ENCODE data around the gene DPM1.
"Not testable (repeated sequence)": the region's sequence is repeated elsewhere in the genome, so short reads cannot be mapped to it uniquely, and the experiment has no call there.

Gene DPM1

DNA sequence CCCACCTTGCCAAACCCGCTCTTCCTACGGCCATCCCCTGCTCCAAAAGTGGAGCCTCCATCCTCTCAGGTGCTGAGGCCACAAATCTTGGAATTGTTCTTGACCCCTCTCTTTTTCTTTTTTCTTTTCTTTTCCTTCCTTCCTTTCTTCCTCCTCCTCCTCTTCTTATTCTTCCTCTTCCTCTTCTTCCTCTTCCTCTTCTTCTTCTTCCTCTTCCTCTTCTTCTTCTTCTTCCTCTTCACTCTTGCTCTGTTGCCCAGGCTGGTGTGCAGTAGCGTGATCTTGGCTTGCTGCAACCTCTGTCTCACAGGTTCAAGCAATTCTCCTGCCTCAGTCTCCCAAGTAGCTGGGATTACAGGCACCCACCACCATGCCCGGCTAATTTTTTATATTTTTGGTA lies 20.2 kb upstream of the DPM1 start:
- not testable (repeated sequence) for DNase-seq

DNA sequence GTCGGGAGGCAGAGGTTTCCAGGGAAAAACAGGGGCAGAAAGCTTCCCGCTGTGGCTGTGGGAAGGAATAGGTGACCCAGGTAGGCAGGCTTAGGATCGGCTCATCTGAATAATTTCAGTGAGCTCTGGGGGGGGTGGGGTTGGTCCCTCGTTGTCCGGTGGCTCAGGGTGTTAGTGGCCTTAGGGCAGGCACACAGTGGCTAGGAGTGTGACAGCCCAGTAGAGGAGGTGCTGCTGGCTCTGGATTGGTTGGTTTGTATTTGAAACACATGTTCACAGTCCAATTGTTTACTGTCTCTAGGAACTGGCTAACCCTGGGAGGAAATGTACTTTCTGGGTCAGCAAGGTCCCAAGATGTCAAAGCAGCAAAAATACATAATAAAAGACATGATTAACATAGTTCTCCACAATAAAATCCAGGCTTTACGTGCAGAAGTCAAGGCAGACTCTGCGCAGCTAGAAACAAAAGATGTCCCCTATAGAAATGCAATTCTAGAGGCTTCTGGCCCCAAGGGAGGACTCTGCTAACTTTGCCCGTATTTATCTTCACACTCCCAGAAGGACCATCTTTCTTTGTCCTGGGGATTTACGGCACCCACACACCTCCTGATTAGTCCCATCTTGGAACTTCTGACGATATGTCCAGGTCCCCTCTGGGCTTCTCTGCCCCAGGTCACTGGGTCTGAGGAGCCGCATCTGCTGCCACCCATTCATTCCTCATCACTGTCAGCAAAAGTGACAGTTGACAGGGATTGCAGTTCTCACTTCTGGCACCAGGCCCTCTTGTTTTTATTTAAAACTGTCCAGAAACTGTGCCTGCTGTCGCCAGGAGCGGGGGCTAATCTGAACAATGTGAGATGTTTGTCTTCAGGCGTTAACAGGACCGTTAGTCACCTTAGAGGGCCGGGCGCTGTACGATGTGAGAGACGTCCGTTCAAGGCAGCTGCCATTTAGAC lies 19.0 kb upstream of the DPM1 start:
- DNase-seq, result no peak

DNA sequence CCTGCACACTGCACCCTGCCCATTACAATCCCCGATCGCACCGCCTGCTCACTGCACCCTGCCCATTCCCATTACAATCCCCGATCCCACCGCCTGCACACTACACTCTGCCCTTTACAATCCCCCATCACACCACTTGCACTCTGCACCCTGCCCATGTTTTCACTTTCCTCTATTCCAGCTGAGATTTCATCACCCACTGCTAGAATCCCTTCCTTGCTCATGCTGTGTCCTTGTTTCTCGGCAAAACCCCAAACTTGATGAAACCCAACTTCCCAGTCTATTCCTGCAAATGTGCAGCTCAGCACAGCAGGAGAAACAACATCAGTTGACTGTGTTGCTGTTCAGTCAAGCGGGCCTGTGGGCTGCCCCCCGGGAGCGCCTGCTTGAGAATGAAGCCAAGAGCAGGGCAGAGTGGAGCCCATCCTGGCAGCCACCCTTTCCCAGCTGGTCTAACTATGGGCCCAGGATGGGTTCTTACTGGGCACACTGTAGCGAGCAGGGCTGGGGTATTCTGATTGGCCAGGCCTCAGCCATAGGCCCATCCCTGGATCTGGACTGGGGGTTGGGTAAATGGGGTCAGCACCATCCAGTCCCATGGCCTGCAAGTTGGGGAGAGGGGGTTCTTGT lies 17.5 kb upstream of the DPM1 start:
- no peak for DNase-seq

DNA sequence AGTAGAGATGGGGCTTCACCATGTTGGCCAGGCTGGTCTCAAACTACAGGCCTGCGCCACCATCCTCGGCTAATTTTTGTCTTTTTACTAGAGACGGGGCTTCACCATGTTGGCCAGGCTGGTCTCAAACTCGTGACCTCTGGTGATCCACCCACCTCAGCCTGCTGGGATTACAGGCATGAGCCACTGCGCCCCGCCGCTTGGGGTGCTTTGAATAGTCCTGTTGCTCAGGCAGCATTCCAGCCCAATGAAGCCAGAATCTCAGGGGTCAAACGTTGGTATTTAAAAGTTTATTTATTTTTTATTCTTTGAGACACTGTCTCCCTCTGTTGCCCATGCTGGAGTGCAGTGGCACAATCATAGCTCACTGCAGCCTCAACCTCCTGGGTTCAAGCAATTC lies 11.6 kb upstream of the DPM1 start:
- DNase-seq, result no peak

DNA sequence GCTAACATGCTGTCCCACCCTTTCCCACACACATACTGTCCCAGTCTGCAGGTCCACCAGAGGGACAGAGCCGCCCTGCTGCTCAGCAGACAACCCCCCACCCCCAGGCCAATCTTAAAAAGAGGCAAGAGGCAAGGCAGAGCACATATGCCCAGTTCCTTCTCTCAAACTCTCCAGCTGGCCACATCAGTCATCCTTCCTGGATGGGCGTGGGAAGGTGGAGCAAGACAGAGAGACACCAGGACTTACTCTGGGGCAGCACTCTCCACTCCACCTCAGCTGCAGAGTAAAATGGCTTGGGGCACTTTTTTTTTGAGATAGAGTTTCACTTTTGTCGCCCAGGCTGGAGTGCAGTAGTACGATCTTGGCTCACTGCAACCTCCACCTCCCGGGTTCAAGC lies 11.1 kb upstream of the DPM1 start:
- DNase-seq, result no peak

DNA sequence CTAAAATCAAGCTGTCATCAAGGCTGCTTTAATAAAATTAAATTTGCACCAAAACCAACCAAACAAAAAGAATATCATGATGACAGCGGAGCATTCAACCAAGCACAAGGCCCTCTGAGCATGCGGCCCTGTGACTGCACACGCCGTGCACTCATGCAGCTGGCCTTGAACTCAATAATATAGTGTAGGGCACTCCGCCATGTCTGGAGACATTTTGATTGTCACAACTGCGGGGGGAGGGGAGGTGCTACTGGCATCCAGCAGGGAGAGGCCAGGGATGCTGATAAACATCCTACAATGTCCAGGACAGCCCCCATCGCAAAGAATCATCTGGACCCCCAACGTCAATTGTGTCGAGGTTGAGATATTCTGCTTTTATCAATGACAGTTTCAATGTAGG lies 10.0 kb upstream of the DPM1 start:
- no peak for DNase-seq

DNA sequence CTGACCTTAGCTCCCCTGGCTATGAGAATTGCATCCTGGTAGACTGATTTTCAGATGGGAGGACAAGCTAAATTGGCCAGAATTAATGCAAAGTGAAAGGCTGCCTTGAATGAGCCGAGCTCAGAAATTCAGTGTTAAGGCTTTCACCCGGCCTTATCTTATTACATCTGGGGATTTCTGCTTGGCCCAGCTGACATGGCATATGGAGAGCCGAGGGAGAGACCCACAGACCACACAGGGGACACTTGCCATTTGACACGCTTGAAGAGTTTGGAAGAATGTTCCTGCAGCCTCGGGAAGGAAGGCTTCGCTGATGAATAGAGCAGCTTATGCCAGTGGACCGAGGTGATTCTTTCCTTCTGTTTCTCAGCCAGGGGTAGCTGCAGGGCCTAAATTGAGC lies 9.3 kb upstream of the DPM1 start:
- DNase-seq, result no peak

DNA sequence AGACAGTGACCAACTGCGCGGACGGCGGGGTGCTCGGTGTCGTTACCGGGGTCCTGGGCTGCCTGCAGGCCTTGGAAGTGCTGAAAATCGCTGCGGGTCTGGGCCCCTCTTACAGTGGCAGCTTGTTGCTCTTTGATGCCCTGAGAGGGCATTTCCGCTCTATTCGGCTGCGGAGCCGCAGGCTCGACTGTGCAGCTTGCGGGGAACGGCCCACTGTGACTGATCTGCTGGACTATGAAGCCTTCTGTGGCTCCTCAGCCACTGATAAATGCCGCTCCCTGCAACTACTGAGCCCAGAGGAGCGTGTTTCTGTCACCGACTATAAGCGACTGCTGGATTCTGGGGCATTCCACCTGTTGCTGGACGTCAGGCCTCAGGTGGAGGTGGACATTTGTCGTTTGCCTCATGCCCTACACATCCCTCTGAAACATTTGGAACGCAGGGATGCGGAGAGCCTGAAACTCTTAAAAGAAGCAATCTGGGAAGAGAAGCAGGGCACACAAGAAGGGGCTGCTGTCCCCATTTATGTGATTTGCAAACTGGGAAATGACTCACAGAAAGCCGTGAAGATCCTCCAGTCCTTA lies 1.3 kb upstream of the DPM1 start:
- no peak for DNase-seq

DNA sequence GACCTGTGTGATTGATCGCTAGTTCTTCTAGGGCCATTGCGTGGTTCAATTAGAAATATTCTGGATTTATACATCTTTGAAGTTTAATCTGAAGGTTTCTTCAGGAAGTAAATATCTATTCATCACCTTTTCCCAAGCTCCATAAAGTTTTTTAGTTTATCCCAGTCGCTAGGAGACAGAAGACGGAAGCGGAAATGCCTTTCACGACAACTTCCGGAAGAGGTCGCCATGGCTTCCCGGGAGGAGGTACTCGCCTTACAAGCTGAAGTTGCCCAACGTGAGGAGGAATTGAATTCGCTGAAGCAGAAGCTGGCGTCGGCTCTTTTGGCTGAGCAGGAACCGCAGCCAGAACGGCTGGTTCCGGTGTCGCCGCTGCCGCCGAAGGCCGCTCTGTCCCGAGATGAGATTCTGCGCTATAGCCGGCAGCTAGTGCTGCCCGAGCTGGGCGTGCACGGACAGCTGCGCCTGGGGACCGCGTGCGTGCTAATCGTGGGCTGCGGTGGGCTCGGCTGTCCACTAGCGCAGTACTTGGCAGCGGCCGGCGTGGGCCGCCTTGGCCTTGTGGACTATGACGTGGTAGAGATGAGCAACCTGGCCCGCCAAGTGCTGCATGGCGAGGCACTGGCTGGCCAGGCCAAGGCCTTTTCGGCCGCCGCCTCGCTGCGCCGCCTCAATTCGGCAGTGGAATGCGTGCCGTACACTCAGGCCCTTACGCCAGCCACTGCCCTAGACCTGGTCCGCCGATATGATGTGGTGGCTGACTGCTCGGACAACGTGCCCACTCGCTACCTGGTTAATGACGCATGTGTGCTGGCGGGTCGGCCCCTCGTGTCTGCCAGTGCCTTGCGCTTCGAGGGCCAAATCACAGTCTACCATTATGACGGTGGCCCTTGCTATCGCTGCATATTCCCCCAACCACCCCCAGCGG lies 547 bp upstream of the DPM1 start, which contains the start of gene MOCS3:
Gene MOCS3, plus strand, starts transcription at position 204 of the 928 bp plus-strand sequence. Its CDS starts 25 bp downstream, at position 229.
- peak; percentile 87 for DNase-seq

DNA sequence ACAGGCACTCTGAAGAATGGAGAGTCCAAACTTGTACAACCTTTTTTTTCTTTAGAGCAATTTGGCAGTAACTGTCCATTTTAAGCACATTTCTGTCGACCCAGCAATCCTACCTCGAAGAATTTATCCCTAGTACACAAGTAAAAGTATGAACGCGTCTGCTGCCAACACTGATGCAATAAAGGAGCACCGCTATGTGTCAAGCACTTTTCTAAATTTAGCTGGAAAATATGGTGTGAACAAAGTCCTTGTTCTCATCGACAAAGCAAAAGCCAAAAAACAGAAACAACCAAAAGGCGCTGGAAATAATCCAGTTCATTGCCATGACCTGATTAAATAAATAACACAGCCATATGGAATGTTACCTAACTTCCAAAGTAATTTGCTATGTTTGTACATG lies 1.1 kb downstream of the DPM1 start:
- DNase-seq, result no peak

DNA sequence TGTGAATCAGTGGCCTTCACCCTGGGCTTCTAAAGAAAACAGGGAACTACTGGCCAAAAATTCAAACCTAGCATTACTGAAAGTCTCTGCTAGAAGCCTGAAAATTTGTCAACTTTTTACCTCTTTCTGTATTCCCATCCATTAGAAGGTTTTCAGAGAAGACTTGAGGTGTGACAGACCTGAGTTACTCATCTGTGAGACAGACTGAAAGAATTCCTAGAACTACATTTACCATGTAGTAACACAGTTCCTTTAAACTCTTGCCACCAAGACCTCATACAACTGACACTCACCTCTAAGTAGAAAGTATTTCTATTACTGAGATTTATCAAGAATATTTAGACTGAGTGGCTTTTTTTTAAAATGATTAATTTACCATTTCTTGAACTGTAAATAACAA lies 4.5 kb downstream of the DPM1 start:
- DNase-seq, result no peak

DNA sequence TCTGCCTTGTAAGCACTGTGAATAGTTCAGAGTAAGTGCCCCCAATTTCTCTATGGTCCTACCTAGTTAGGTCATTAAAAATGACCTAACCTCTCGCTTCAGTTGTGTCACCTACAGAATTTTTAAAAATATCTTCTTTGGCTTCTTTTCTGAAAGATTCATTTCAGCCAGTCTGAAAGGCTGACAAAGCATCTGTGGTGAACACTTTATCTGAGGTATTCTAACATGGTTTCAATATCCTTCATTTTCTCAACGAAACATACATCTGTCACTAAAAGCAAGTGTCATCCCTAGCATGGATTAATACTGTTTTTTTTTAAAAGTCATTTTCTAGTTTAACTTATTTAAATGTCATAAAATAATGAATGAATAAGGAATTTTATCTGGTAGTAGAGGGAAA lies 5.1 kb downstream of the DPM1 start:
- no peak for DNase-seq

DNA sequence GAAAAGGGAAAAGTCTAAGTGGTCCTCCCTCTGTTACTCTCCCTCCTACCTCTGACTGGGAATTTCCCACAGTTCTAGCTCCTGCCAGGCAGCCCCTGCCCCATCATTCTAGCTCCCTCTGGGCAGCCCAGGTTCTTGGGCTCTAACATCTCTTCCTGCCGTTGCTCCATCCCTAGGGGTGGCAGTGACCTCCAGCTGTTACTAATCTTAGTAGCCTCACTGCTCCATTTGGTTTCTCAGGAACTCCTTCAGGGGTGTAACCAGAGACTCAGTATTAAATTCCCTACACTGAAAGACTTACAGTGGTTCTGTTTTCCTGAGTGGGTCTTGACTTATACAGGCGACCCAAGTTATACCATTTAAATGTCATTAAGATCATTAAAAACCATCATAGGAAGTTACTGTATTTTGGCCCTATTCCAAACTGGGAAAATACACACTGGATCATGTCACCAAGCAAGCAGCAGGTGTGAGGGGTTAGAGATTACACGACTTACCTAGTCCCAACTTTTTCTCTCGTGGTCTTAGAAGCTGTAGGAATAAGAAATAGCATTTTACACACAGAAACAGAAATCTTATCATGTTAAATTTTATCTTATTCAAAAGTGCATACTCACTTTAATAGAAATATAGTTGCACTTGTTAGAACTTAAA lies 10.1 kb downstream of the DPM1 start:
- DNase-seq, result no peak

DNA sequence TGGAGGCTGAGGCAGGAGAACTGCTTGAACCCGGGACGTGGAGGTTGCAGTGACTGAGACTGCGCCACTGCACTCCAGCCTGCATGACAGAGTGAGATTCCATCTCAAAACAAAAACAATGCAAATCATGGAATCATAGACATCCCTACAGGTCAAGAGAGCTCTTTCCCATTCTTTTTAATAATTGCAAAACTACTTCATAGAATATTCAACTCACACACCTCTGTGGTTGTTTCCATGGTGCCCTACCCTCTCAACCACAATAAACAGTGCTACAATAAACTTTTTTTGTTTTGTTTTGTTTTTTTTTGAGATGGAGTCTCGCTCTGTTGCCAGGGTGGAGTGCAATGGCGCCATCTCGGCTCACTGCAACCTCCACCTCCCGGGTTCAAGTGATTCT lies 15.3 kb downstream of the DPM1 start:
- no peak for DNase-seq

DNA sequence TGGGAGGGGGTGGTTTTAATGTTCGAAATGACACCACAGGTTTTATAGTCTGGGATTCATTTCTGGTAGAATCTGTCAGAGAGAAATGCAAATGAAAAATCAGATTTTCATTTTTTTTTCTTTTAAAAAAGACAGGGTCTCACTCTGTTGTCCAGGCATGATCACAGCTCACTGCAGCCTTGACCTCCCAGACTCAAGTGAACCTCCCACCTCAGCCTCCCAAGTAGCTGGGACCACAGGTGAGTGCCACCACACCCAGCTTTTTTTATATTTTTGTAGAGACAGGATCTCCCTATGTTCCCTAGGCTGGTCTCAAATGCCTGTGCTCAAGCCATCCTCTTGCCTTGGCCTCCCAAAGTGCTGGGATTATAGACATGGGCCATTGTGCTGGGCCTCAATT lies 24.7 kb downstream of the DPM1 start:
- no peak for DNase-seq

DNA sequence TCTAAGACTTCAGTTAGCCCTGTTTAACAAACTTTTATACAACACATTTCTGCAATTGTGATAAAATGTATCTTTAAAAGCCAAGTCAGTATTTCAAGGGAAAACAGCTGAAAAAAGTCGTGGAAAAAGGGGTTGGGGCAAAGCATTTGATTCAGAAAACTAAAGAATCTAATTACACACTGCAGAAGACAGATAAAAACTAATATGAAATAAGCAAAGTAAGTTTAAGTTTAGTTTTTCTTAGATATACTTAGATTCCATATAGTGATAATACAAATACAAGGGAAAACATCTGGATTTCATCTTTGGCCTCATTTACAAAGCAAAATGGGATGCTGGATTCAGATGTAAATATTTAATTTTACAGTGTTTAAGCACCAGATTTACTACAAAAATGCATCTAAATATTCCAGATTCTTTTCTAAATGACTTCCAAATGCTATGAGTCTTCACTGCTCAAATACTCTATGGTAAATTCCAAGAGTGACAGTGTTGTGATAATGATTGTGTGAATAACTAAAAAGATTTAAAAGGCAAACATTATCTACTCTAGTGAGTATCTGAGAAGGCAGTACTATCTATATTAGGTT lies 25.5 kb downstream of the DPM1 start:
- no peak for DNase-seq

DNA sequence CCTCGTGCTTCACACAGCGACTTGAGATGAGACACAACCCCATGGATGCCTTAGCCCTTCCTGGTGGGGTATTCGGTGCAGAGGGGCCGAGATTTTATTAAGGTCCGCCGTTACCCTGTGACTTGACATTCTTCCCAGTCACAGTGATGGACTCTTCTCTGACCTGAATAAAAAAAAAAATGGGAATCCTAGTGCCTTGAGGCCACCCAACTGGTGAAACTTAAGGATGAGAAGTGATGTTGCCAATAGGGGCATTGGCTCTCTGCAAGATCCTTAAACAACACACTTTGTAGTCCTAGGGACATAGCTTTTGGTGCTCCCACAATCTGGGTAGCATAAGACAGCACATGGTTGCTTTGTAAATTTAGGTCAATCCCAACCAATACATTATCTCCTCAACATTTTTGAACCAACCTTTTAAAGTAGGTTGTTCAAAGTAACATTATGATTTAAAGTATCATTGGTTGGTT lies 26.3 kb downstream of the DPM1 start:
- no peak for DNase-seq

DNA sequence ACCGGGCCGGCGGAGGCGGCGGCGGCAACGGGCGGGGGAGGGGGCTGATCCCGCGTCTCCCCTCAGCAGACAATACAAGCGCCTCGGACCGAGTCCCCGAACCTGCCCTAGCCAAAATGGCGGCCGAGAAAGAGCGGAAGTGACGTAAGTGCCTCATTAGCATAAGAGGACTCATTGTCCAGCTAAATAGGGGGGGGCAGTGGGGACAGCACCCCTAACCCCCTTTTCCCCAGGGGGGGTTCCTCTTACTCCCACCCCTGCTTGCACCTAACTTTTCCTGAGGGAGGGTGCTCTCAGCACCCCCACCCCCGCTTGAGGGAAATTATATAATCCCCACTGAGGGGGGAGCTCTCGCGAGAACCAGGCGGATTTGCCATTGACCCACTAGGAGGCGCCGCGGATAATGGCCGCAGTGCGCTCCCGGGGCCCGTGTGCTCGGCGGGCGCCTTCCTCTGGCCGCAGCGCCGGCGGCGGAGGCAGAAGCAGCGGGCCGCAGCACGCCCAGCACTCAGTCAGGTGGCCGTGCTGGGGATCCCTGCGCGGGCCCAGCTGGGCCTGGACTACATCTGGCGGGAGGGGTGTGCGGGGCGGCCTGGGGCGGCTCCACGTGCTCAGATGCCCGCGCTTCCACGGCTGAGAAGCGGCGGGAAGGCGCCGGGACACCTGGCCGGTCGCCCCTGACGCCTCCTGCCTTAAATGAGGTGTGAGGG lies 26.9 kb downstream of the DPM1 start, which contains the start of gene ADNP:
Gene ADNP, minus strand, starts transcription at position 132 of the 710 bp plus-strand sequence. CDS start 27,441 bp downstream, outside the sequence.
- peak; percentile 92 for DNase-seq

DNA sequence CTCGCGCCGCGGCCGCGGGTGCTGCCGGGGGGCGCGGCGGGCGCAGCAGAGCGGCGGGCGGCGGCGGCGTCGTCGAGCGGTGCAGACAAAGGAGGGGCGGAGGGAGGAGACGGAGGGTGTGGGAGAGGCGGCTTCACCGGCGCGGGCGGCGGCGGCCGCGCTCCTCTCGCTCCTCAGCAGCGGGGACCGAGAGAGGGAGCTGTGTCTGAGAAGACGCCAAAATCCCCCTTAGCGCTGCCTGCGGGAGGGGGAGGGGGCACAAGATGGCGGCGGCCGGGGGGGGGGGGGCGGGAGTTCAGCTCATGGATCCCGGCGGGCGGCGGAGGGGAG lies 27.4 kb downstream of the DPM1 start:
- no peak for DNase-seq

DNA sequence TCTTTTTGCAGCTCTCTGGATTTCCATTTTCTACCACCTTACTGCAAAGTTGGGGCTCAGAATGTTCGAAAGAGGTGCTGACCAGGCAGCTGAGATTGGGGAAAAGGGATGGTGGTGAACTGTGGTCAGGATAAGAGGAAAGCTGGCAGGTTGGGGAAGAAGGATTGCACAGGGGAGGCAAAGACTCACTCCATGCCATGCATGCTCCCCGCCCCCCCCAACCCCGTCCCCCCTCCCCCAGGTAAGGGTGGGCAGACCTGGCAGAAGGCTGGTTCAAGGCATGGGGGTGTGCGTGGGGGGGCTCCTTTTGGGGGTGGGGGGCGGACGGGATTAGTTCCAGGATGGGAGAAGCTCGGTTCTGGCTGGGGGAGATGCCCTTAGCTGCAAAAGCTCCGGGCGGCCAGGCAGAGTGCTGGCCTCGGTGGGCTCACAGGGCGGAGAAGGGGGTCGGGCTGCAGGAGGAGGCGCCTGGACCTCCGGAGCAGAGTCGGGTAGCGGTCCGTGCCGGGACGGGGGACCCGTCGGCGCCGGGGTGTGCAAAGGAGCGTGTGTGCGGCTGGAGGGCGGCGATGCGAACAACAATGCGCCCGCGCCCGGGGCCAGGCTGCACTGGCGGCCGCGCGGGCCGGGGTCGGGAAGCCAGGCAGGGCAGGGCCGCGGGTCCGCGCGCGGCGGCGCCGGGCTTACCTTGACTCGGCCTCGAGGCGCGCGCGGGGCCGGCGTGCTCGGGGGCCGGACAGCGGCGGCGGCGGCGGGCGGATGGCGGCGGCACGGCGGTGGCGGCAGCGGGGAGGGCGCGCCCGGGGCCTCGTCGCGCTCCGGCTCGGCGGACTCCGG lies 28.0 kb downstream of the DPM1 start:
- no peak for DNase-seq
